ENCODE data around the gene COL27A1.

Gene COL27A1

DNA sequence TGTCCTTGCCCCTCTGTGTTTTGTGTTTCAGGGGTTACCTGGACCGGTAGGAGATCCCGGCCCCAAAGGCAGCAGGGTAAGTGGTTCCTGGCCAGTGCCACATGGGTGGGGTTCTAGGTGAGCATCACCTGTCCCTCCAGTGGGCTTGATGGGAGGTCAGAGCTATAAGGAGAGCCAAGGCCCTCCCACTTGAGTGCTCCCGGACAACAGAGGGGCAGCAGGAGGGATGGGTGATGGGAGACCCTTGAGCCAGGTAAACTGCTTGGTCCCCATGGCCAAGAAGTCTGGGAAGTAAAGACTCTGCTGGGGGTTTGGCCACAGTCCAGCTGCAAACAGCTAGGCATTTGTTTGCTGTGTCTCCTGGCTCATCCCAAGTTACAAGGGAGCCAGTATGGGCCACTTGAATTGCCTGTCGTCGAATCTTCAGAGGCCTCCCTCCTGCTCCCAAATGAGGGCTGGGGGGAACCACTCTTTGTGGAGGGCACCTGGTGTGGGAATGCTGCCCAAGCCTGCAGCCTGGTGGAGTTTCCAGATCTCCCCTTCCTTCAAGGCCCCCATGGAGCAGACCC is 51.0 kb downstream of the COL27A1 start:
- H3K27me3 ChIP-seq (ENCODE audit: insufficient read depth, low read length, poor library complexity): peaks cover 6% of the 10 kb centered on the region
- H4K20me1 ChIP-seq (ENCODE audit: insufficient read depth, low read length): no peaks in the 10 kb centered on the region
- H3K4me2 ChIP-seq (ENCODE audit: insufficient read depth, low read length): no peak overlapping the region
- TF ChIP-seq EZH2 (IDR thresholded peaks at IDR 0.05; ENCODE audit: borderline replicate concordance, low read depth, low read length, severe bottlenecking): no peak
- TF ChIP-seq, protein P1, sequence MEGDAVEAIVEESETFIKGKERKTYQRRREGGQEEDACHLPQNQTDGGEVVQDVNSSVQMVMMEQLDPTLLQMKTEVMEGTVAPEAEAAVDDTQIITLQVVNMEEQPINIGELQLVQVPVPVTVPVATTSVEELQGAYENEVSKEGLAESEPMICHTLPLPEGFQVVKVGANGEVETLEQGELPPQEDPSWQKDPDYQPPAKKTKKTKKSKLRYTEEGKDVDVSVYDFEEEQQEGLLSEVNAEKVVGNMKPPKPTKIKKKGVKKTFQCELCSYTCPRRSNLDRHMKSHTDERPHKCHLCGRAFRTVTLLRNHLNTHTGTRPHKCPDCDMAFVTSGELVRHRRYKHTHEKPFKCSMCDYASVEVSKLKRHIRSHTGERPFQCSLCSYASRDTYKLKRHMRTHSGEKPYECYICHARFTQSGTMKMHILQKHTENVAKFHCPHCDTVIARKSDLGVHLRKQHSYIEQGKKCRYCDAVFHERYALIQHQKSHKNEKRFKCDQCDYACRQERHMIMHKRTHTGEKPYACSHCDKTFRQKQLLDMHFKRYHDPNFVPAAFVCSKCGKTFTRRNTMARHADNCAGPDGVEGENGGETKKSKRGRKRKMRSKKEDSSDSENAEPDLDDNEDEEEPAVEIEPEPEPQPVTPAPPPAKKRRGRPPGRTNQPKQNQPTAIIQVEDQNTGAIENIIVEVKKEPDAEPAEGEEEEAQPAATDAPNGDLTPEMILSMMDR (IDR thresholded peaks at IDR 0.05; ENCODE audit: borderline replicate concordance, extremely low read depth, low read length, poor library complexity, severe bottlenecking): no peak
- no peaks in the 10 kb centered on the region for H3K36me3 ChIP-seq (ENCODE audit: insufficient read depth, low read length)
- no peak overlapping the region for H3K4me3 ChIP-seq (ENCODE audit: low read depth in 1 of 2, low read length in 2 of 2)
- H3K9ac ChIP-seq (ENCODE audit: low read depth, low read length): no peak overlapping the region
- no peak overlapping the region for H3K27ac ChIP-seq (ENCODE audit: low read length)
- ATAC-seq (ENCODE audit: insufficient read depth, low read depth) (no peak), DNase-seq (no peak)
- H3K9me3 ChIP-seq (ENCODE audit: insufficient read depth, low read length, severe bottlenecking): no peaks in the 10 kb centered on the region
- no peaks in the 10 kb centered on the region for H3K79me2 ChIP-seq (ENCODE audit: insufficient read depth, low read length)
- H2AFZ ChIP-seq (ENCODE audit: low read depth, low read length): no peak overlapping the region
- H3K4me1 ChIP-seq (ENCODE audit: insufficient read depth, low read length): no peaks in the 10 kb centered on the region

DNA sequence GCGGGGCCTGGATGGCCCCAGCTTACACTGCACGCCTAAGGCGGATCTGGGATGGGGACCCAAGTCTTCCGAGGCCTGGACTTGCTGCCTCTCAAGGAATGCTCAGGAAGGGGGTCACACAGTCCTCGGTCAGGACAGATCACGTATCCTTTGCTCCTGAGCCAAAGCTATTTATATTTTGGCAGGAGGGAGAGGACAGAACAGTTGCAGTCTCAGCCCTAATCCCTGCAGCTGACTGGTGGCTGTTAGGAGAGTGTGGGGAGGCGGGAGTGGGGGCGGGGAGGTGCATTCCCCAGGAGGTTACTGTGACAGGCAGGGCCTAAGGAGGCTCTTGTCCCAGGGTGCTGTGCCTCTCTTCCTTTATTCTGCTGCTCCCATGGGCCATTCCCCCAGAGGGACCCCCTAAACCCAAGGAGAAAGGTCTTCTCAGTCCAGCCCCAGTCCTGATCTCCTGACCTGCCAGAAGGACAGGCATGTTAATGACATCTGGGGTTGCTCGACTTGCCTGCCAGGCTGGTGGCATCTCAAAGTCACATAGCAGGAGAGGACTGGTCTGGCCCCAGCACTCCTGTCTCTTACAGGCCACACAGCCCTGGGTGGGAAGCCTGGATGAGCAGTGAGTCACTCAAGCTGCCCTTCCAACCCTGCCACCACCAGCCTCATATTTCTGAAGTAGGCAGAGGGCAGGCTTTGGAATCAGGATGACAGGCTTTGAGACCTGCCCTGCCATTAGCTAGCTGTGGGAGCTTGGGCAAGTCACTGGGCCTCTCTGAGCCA is 51.9 kb downstream of the COL27A1 start:
- Histone ChIP-seq H3K9ac (ENCODE audit: low read depth, low read length) (no peak overlapping the region), H3K4me2 (ENCODE audit: insufficient read depth, low read length) (no peak overlapping the region), H2AFZ (ENCODE audit: low read depth, low read length) (no peak overlapping the region)

DNA sequence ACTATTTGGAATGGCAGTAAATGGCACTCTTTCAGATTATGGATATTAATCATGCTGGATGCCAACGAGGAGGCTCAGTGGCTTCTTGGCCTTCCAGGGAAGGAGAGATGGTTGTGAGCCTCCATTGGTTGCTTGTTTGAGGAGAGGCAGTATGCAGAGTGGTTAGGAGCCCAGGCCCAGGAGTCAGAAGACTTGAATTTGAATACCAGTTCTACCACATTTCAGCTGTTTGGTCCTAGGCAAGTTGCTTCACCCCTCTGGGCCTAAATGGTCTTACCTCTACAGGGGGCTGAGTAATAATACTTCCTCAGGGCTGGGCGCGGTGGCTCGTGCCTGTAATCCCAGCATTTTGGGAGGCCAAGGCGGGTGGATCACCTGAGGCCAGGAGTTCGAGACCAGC is 52.5 kb downstream of the COL27A1 start:
- no peaks in the 10 kb centered on the region for H3K9me3 ChIP-seq (ENCODE audit: insufficient read depth, low read length, severe bottlenecking)
- H3K27ac ChIP-seq (ENCODE audit: low read length): no peak overlapping the region
- TF ChIP-seq, protein P1 (IDR thresholded peaks at IDR 0.05; ENCODE audit: borderline replicate concordance, extremely low read depth, low read length, poor library complexity, severe bottlenecking): no peak
- TF ChIP-seq EZH2 (IDR thresholded peaks at IDR 0.05; ENCODE audit: borderline replicate concordance, low read depth, low read length, severe bottlenecking): no peak
- no peaks in the 10 kb centered on the region for H3K4me1 ChIP-seq (ENCODE audit: insufficient read depth, low read length)
- no peaks in the 10 kb centered on the region for H3K79me2 ChIP-seq (ENCODE audit: insufficient read depth, low read length)
- H3K27me3 ChIP-seq (ENCODE audit: insufficient read depth, low read length, poor library complexity): no peaks in the 10 kb centered on the region
- H2AFZ ChIP-seq (ENCODE audit: low read depth, low read length): no peak overlapping the region
- no peak overlapping the region for H3K4me3 ChIP-seq (ENCODE audit: low read depth in 1 of 2, low read length in 2 of 2)
- no peak overlapping the region for H3K9ac ChIP-seq (ENCODE audit: low read depth, low read length)
- ATAC-seq (ENCODE audit: insufficient read depth, low read depth) (no peak), DNase-seq (no peak)
- no peaks in the 10 kb centered on the region for H3K36me3 ChIP-seq (ENCODE audit: insufficient read depth, low read length)
- no peak overlapping the region for H3K4me2 ChIP-seq (ENCODE audit: insufficient read depth, low read length)
- no peaks in the 10 kb centered on the region for H4K20me1 ChIP-seq (ENCODE audit: insufficient read depth, low read length)

More for the DNA sequence above, 51.9 kb downstream of the COL27A1 start:
- Histone ChIP-seq H3K4me1 (ENCODE audit: insufficient read depth, low read length) (no peaks in the 10 kb centered on the region), H3K27ac (ENCODE audit: low read length) (no peak overlapping the region), H3K79me2 (ENCODE audit: insufficient read depth, low read length) (no peaks in the 10 kb centered on the region), H3K9me3 (ENCODE audit: insufficient read depth, low read length, severe bottlenecking) (no peaks in the 10 kb centered on the region), H3K4me3 (ENCODE audit: low read depth in 1 of 2, low read length in 2 of 2) (no peak overlapping the region), H4K20me1 (ENCODE audit: insufficient read depth, low read length) (no peaks in the 10 kb centered on the region), H3K27me3 (ENCODE audit: insufficient read depth, low read length, poor library complexity) (peaks cover 5% of the 10 kb centered on the region), H3K36me3 (ENCODE audit: insufficient read depth, low read length) (no peaks in the 10 kb centered on the region)
- no peak for DNase-seq
- no peak for TF ChIP-seq EZH2 (IDR thresholded peaks at IDR 0.05; ENCODE audit: borderline replicate concordance, low read depth, low read length, severe bottlenecking)
- TF ChIP-seq, protein P1 (IDR thresholded peaks at IDR 0.05; ENCODE audit: borderline replicate concordance, extremely low read depth, low read length, poor library complexity, severe bottlenecking): no peak
- ATAC-seq (ENCODE audit: insufficient read depth, low read depth): no peak
